NT2/D1 (cell line): ENCODE measurements around the gene CYP27C1.

Experiments used
- DNase-seq: peaks from one replicate; pipeline ENCODE4 v3.0.0-alpha.2; 2011; ENCODE audit warnings: low read depth, low spot score
- H3K27me3 ChIP-seq: 2 replicates; pipeline ENCODE4 v1.6.0; 2011; ENCODE audit warnings: mild to moderate bottlenecking; ENCODE audit not compliant: insufficient read length, insufficient read depth
- H3K36me3 ChIP-seq: 2 replicates; pipeline ENCODE4 v1.6.1; 2011; ENCODE audit warnings: mild to moderate bottlenecking, low read length, mixed read lengths; ENCODE audit not compliant: insufficient read depth, insufficient read length
- H3K4me1 ChIP-seq: 2 replicates; pipeline ENCODE4 v1.5.1; 2011; ENCODE audit not compliant: insufficient read depth, insufficient read length
- H3K4me3 ChIP-seq: 2 replicates; pipeline ENCODE4 v1.5.1; 2011; ENCODE audit warnings: low read depth; ENCODE audit not compliant: insufficient read length
- H3K9ac ChIP-seq: 2 replicates; pipeline ENCODE4 v1.6.0; 2011; ENCODE audit warnings: low read depth; ENCODE audit not compliant: insufficient read length
- H3K9me3 ChIP-seq: 2 replicates; pipeline ENCODE4 v1.5.1; 2011; ENCODE audit warnings: mild to moderate bottlenecking, low read length; ENCODE audit not compliant: insufficient read depth
- SUZ12 ChIP-seq: IDR thresholded peaks from 2 replicates; pipeline ENCODE4 v1.6.1; 2011; ENCODE audit not compliant: insufficient read length, insufficient read depth; ENCODE audit errors: extremely low read depth
- YY1 ChIP-seq: IDR thresholded peaks from 2 replicates; pipeline ENCODE4 v1.6.1; 2011; ENCODE audit not compliant: insufficient read length, insufficient read depth
- ZNF274 ChIP-seq: IDR thresholded peaks from 2 replicates; pipeline ENCODE4 v1.6.1; 2011; ENCODE audit warnings: mild to moderate bottlenecking, low read depth, low read length

Gene CYP27C1

GRCh38 chr2:127188797-127189196 lies 31.3 kb downstream of the CYP27C1 start:
- H3K4me1 ChIP-seq: peaks cover 6% of the 10 kb centered on the region
- no peaks in the 10 kb centered on the region for H3K9me3 ChIP-seq
- no peaks in the 10 kb centered on the region for H3K27me3 ChIP-seq
- TF ChIP-seq YY1 (no peak), SUZ12 (no peak), ZNF274 (no peak)
- DNase-seq: no peak
- no peak overlapping the region for H3K4me3 ChIP-seq
- peaks cover 18% of the 10 kb centered on the region for H3K36me3 ChIP-seq
- no peak overlapping the region for H3K9ac ChIP-seq

- TF ChIP-seq SUZ12: no peak
- no peak for TF ChIP-seq YY1
- TF ChIP-seq ZNF274: no peak
- Histone ChIP-seq H3K9me3 (no peaks in the 10 kb centered on the region), H3K27me3 (no peaks in the 10 kb centered on the region), H3K4me1 (no peaks in the 10 kb centered on the region), H3K36me3 (peaks cover 16% of the 10 kb centered on the region), H3K9ac (peak overlapping the region; percentile 16), H3K4me3 (no peak overlapping the region)
- no peak for DNase-seq
Observed at GRCh38 chr2:127187831-127188230, 32.3 kb downstream of the CYP27C1 start.

GRCh38 chr2:127187081-127187775 lies 32.9 kb downstream of the CYP27C1 start:
- Histone ChIP-seq H3K36me3 (peaks cover 10% of the 10 kb centered on the region), H3K9ac (no peak overlapping the region), H3K4me3 (no peak overlapping the region), H3K9me3 (no peaks in the 10 kb centered on the region), H3K27me3 (no peaks in the 10 kb centered on the region), H3K4me1 (peaks cover 3% of the 10 kb centered on the region)
- TF ChIP-seq YY1: no peak
- TF ChIP-seq ZNF274: no peak
- TF ChIP-seq SUZ12: no peak
- DNase-seq: no peak

GRCh38 chr2:127185705-127186104 lies 34.4 kb downstream of the CYP27C1 start:
- no peak for DNase-seq
- H3K4me3 ChIP-seq: no peak overlapping the region
- peaks cover 5% of the 10 kb centered on the region for H3K9me3 ChIP-seq
- peaks cover 6% of the 10 kb centered on the region for H3K4me1 ChIP-seq
- no peaks in the 10 kb centered on the region for H3K27me3 ChIP-seq
- TF ChIP-seq YY1 (no peak), SUZ12 (no peak)
- no peaks in the 10 kb centered on the region for H3K36me3 ChIP-seq
- no peak overlapping the region for H3K9ac ChIP-seq

GRCh38 chr2:127185093-127185492 lies 35.0 kb downstream of the CYP27C1 start:
- H3K4me1 ChIP-seq: peaks cover 6% of the 10 kb centered on the region
- no peaks in the 10 kb centered on the region for H3K36me3 ChIP-seq
- DNase-seq: no peak
- H3K9ac ChIP-seq: no peak overlapping the region
- no peaks in the 10 kb centered on the region for H3K27me3 ChIP-seq
- TF ChIP-seq ZNF274: no peak
- peaks cover 12% of the 10 kb centered on the region for H3K9me3 ChIP-seq
- no peak overlapping the region for H3K4me3 ChIP-seq

GRCh38 chr2:127183771-127184170 lies 36.3 kb downstream of the CYP27C1 start:
- no peak for DNase-seq
- Histone ChIP-seq H3K9me3 (peaks cover 15% of the 10 kb centered on the region), H3K9ac (no peak overlapping the region)

GRCh38 chr2:127182626-127183458 lies 37.3 kb downstream of the CYP27C1 start:
- DNase-seq: no peak
- H3K27me3 ChIP-seq: no peaks in the 10 kb centered on the region
- no peak overlapping the region for H3K9ac ChIP-seq
- H3K4me3 ChIP-seq: no peak overlapping the region
- no peak for TF ChIP-seq SUZ12
- TF ChIP-seq ZNF274: no peak
- TF ChIP-seq YY1: no peak
- peaks cover 6% of the 10 kb centered on the region for H3K4me1 ChIP-seq
- no peaks in the 10 kb centered on the region for H3K36me3 ChIP-seq
- H3K9me3 ChIP-seq: peaks cover 15% of the 10 kb centered on the region

More at GRCh38 chr2:127183771-127184170, 36.3 kb downstream of the CYP27C1 start:
- no peak for TF ChIP-seq YY1
- TF ChIP-seq ZNF274: no peak
- no peak for TF ChIP-seq SUZ12
- Histone ChIP-seq H3K27me3 (no peaks in the 10 kb centered on the region), H3K4me1 (peaks cover 6% of the 10 kb centered on the region), H3K4me3 (no peak overlapping the region), H3K36me3 (no peaks in the 10 kb centered on the region)
